AG04450 (cell line): Measurements from ENCODE around the gene SLC30A3. TPM values are rescaled to one million over a fixed set of nuclear protein-coding genes. Genes with fewer than 3 reads are reported as not detected.
"Not testable (repeated sequence)": the region's sequence is repeated elsewhere in the genome, so short reads cannot be mapped to it uniquely, and the experiment has no call there.

ENCODE experiments used
- CTCF ChIA-PET: fragments of 300-600, 350-600 bp; formaldehyde crosslinking; extraction: SDS; loops from one replicate; lab custom pipeline; 2022; ENCODE audit warnings: antibody characterized with exemption, inconsistent platforms; lab: Charles Lee
- POLR2A ChIA-PET: fragments of 350-600 bp; formaldehyde crosslinking; extraction: SDS; loops from one replicate; lab custom pipeline; 2021; ENCODE audit warnings: antibody characterized with exemption, inconsistent platforms; lab: Yijun Ruan, JAX
- DNase-seq: peaks from one replicate; pipeline ENCODE4 v3.0.0-alpha.2; 2011; ENCODE audit warnings: low read depth, low spot score
- H3K27ac ChIP-seq: one replicate; pipeline ENCODE4 v1.5.1; 2012; ENCODE audit warnings: low read depth, low read length, control low read depth
- H3K27me3 ChIP-seq: one replicate; pipeline ENCODE4 v1.6.0; 2012; ENCODE audit warnings: low read length; ENCODE audit not compliant: control insufficient read depth, insufficient read depth
- H3K4me3 ChIP-seq: 2 replicates; pipeline ENCODE4 v1.5.1; 2011; ENCODE audit warnings: mild to moderate bottlenecking, low read depth, low read length, control low read depth
- H3K9me3 ChIP-seq: 2 replicates; pipeline ENCODE4 v1.5.1; 2012; ENCODE audit warnings: low read length; ENCODE audit not compliant: control insufficient read depth, insufficient read depth
- polyA plus RNA-seq: library from polyadenylated mRNA; depleted of rRNA; stranded (reverse); fragments of >200 nt; gene quantifications from 2 replicates; pipeline ENCODE4 v1.2.3, GENCODE V29; 2011
- TF ChIP-seq, protein P1 (sequence below): IDR thresholded peaks from 2 replicates; pipeline ENCODE4 v1.5.1; 2011; ENCODE audit warnings: low read depth, low read length, control low read depth, inconsistent platforms

SLC30A3 gene
- polyA plus RNA-seq, 1 experiment, result 0.07 TPM

DNA sequence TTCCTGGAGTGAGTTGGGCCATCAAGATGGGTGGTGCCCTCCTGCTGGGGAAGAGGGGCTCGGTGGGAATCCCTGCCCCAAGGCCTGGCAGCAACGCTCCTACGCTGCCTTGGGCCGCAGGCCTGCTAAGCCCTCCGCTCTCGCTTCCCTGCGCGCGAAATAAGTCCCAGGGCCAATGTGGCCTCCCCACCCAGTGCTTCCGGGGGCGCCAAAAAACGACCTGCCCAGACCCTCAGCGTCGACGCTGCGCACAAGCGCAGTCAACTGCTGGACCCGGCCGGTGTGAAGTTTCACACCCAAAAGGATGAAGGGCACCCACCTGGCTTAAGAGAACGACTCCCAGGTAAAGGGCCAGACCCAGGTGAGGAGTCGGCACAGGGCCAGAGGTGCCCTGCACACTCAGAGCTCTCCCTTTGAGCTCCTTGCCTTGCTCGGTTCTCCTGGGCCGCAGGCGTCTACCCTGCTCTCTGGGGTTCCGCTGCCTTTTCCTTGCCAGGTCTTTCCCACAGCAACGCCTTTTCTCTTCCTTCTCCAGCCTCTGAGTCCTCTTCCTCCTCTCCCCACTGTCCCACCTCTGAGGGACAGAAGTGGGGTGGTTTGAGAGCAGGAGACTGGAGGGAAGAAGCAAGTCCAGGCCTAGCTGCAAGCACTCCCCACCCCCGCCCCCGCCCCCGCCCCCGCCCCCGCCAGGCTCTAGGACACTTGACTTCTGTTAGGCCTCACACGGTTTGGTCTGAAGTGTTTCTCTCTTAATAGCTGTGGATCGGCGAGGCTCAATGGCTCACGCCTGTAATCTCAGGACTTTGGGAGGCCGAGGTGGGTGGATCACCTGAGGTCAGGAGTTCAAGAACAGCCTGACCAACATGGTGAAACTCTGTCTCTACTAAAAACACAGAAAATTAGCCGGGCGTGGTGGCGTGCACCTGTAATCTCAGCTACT is 12.6 kb upstream of the SLC30A3 start, which contains the start of gene DNAJC5G:
Gene DNAJC5G, plus strand, starts transcription at position 223 of the 940 bp plus-strand sequence. CDS start 1,296 bp downstream, outside the sequence.
- H3K4me3 ChIP-seq, result no peak within 1 kb of the TSS
- H3K9me3 ChIP-seq, result no peaks in the 10 kb centered on the region
- no peak for DNase-seq
- TF ChIP-seq, protein P1, sequence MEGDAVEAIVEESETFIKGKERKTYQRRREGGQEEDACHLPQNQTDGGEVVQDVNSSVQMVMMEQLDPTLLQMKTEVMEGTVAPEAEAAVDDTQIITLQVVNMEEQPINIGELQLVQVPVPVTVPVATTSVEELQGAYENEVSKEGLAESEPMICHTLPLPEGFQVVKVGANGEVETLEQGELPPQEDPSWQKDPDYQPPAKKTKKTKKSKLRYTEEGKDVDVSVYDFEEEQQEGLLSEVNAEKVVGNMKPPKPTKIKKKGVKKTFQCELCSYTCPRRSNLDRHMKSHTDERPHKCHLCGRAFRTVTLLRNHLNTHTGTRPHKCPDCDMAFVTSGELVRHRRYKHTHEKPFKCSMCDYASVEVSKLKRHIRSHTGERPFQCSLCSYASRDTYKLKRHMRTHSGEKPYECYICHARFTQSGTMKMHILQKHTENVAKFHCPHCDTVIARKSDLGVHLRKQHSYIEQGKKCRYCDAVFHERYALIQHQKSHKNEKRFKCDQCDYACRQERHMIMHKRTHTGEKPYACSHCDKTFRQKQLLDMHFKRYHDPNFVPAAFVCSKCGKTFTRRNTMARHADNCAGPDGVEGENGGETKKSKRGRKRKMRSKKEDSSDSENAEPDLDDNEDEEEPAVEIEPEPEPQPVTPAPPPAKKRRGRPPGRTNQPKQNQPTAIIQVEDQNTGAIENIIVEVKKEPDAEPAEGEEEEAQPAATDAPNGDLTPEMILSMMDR, result no peak
- POLR2A ChIA-PET, result interaction anchor here (0.6 kb wide), 1 partner anchor 153 kb away, joined by 5 read pairs; the partner anchor contains the start of gene NRBP1
- CTCF ChIA-PET, result interaction anchor here (1.3 kb wide), 1 partner anchor 10 kb away, joined by 4 read pairs; no protein-coding TSS in a partner anchor
- peaks cover 18% of the 10 kb centered on the region for H3K27me3 ChIP-seq
- no peak within 1 kb of the TSS for H3K27ac ChIP-seq

DNA sequence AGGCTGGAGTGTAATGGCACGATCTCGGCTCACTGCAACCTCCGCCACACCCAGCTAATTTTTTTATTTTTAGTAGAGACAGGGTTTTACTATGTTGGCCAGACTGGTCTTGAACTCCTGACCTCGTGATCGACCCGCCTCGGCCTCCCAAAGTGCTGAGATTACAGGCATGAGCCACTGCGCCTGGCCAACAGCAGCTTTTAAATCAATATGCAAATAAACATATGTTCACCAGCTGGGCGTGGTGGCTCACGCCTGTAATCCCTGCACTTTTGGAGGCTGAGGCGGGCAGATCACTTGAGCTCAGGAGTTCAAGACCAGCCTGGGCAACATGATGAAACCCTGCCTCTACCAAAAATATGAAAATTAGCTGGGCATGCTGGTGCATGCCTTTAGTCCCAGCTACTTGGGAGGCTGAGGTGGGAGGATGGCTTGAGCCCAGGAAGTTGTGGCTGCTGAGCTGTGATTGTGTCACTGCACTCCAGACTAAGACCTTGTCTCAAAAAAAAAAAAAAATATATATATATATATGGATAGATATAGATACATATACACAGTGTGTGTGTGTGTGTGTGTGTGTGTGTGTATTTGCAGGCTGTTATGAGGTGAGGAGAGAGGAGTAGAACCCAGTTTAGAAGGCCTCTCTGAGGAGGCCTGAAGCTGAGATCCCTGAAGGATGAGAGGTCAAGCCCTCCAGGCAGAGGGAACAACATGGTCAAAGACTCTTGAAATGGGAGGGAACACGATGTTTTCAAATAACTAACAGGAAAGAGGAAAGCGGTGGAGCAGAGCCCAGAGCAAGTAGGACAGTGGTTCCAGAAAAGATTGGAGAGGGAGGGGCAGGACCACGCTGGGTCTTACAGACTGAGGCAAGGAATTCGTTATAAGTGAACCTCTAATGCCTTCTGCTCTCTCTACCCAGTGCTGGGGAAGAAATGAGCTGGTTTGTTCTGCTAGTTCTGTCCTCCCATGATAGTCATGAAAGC is 10.0 kb upstream of the SLC30A3 start:
- H3K27me3 ChIP-seq, result peaks cover 24% of the 10 kb centered on the region
- not testable (repeated sequence) for DNase-seq, H3K4me3 ChIP-seq, H3K9me3 ChIP-seq, H3K27ac ChIP-seq
- POLR2A ChIA-PET, result interaction anchor here (0.7 kb wide), 1 partner anchor 31 kb away, joined by 4 read pairs; no protein-coding TSS in a partner anchor
- CTCF ChIA-PET, result interaction anchor here (0.7 to 4.2 kb wide), 5 partner anchors 8 to 84 kb away, joined by 3 to 45 read pairs (median 5); partner anchors contain the start of gene TRIM54

- no peak overlapping the region for H3K4me3 ChIP-seq
- ChIA-PET POLR2A (no interaction called here), CTCF (interaction anchor here (1.7 to 4.2 kb wide), 2 partner anchors 9 to 17 kb away, joined by 4 to 45 read pairs; partner anchors contain the start of gene TRIM54)
- no peak for DNase-seq
- H3K27ac ChIP-seq, result no peak overlapping the region
- TF ChIP-seq, protein P1, result no peak
- H3K9me3 ChIP-seq, result no peaks in the 10 kb centered on the region
- H3K27me3 ChIP-seq, result peaks cover 27% of the 10 kb centered on the region
These were observed 8.9 kb upstream of the SLC30A3 start for GRCh38 chr2:27271631-27272340.

GRCh38 chr2:27270670-27271069 is 7.8 kb upstream of the SLC30A3 start:
- Histone ChIP-seq H3K4me3 (no peak overlapping the region), H3K27me3 (peaks cover 24% of the 10 kb centered on the region), H3K9me3 (no peaks in the 10 kb centered on the region), H3K27ac (no peak overlapping the region)
- TF ChIP-seq, protein P1, result no peak
- ChIA-PET CTCF (interaction anchor here (1.7 to 4.2 kb wide), 2 partner anchors 11 to 18 kb away, joined by 4 to 45 read pairs; partner anchors contain the start of gene TRIM54), POLR2A (no interaction called here)
- DNase-seq, result no peak
